Pancreas (tissue), 10 donors: ENCODE measurements around the gene SRGAP3. TPM values are rescaled to one million over a fixed set of nuclear protein-coding genes. Genes with fewer than 3 reads are reported as not detected.

Experiments used
- ATAC-seq, 4 donors: fragments of 200-7000 bp; cut with Tn5 transposase; one replicate each; pipeline versions ENCODE4 v1.8.0 to v1.9.1; 2020; ENCODE audit warnings: mild to moderate bottlenecking in 4 of 4, moderate library complexity in 4 of 4
- DNase-seq, 6 donors: peaks; one replicate each; pipeline ENCODE4 v3.0.0-alpha.2; 2020
- FAIRE-seq: peaks from 2 replicates; lab custom pipeline; 2012; peaks lifted over from hg19 to GRCh38; lab: Jason Lieb, UNC
- H3K27ac ChIP-seq, 4 donors: fragments of 200-600 bp; sonication (generic); 1 replicate in 3 of 4; 2 replicates in 1 of 4; pipeline versions ENCODE4 v1.5.0 to v1.8.0; 2020
- H3K27me3 ChIP-seq, 4 donors: fragments of 200-600 bp; one replicate each; pipeline ENCODE4 v1.8.0; 2021
- H3K36me3 ChIP-seq, 3 donors: fragments of 200-600 bp; sonication (generic) in 1 of 3; one replicate each; pipeline versions ENCODE4 v1.5.0 to v1.8.0; 2020 to 2021
- H3K4me1 ChIP-seq, 3 donors: fragments of 200-600 bp; one replicate each; pipeline ENCODE4 v1.8.0; 2021
- H3K4me3 ChIP-seq, 4 donors: fragments of 200-600 bp; sonication (generic) in 2 of 4; one replicate each; pipeline versions ENCODE4 v1.5.0 to v1.8.0; 2020 to 2021
- H3K9me3 ChIP-seq, 4 donors: fragments of 200-600 bp; one replicate each; pipeline ENCODE4 v1.8.0; 2021
- WGBS, 2 donors: extraction: QIAGEN DNeasy Blood & Tissue Kit; methylation state at CpG; one replicate each; pipeline ENCODE4 v1.1.7; 2013; 5-methylcytosine and 5-hydroxymethylcytosine counted together
- intact Hi-C, 3 donors: fragments of 100-400 bp; cut with DNase I; formaldehyde crosslinking; loops; one replicate each; pipeline versions ENCODE4 v1.11.1 to v1.14.2; 2022
- polyA plus RNA-seq, 2 donors: library from polyadenylated mRNA; stranded (reverse); fragments of 200-250 nt; gene quantifications; one replicate each; pipeline ENCODE4 v1.2.3, GENCODE V29; 2013
- total RNA-seq, 6 donors: library from RNA; stranded (reverse); fragmentation: NEBNext Ultra II Directional in 4 of 6; extraction: Animal tissue kit (Norgen Biotek cat#: 25700) in 4 of 6; gene quantifications; one replicate each; pipeline versions ENCODE4 v1.2.1 to v1.2.4, GENCODE V29; 2021 to 2023
- TF ChIP-seq, protein P1 (sequence below), 4 donors: fragments of 200-600 bp; sonication (generic) in 3 of 4; IDR thresholded peaks; one replicate each; pipeline versions ENCODE4 v1.5.0 to v1.8.0; 2021; ENCODE audit warnings: antibody characterized with exemption in 4 of 4
- donor health status: healthy with polysubstance abuse.
- donor health status: DM: no; HTN: no; CAD: no; lungs with moderate emphysema.
- donor health status: DM: no; HTN: no; CAD: no.
- donor health status: control.
- donor health status: control.
- donor health status: Bipolar disorder and iron deficiency.
- donor health status: DM: yes; HTN: yes; CAD: no.
- donor health status: DM: no; HTN: no; CAD: no.
- donor health status: DM: no; HTN: no; CAD: no.
- donor health status: DM: yes; HTN: yes; CAD: no.

The SRGAP3 gene
- total and polyA plus RNA-seq, 8 donors, result 1.9 to 6.5 (median 3.0) TPM

DNA sequence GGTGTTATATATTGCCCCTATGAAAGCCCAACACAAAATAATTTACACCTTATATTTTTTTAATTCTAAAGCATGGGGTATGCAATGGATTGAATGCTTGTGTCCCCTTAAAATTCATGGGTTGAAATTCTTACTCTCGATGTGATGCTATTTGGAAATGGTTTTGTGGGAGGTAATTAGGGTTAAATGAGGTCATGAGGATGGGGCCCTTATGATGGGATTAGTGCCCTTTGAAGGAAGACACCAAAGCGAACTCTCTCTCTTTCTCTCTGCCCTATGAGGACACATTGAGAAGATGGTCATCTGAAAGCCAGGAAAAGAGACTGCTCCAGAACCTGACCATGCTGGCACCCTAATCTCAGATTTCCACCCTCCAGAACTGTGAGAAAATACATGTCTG, 7.6 kb upstream of the SRGAP3 start:
- WGBS, 2 donors, result 97 to 99% methylated on average over 2 of the region's 2 CpGs

DNA sequence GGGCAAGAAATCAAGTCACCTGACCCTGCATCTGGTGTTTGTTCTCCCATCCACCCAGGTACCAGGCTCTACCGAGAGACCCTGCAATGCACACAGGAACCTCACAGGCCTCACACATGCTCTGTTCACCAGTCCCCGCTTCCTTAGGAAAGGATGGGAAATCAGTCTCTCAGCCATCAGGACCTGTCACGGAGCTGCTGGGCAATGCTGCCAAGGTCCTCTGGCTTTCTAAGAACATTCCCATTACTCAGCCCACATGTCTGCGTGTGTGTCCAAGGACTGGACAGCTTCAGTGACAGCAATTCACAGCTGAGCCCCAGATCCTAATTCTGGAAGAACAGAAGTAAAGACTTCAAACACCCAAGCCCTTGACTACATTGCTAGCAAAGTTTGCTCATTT, 6.5 kb upstream of the SRGAP3 start:
- FAIRE-seq (no peak), ATAC-seq (no peak)
- 80 to 89% methylated on average over 4 of the region's 4 CpGs for WGBS, 2 donors

More for the DNA sequence above, 7.6 kb upstream of the SRGAP3 start:
- TF ChIP-seq, protein P1, sequence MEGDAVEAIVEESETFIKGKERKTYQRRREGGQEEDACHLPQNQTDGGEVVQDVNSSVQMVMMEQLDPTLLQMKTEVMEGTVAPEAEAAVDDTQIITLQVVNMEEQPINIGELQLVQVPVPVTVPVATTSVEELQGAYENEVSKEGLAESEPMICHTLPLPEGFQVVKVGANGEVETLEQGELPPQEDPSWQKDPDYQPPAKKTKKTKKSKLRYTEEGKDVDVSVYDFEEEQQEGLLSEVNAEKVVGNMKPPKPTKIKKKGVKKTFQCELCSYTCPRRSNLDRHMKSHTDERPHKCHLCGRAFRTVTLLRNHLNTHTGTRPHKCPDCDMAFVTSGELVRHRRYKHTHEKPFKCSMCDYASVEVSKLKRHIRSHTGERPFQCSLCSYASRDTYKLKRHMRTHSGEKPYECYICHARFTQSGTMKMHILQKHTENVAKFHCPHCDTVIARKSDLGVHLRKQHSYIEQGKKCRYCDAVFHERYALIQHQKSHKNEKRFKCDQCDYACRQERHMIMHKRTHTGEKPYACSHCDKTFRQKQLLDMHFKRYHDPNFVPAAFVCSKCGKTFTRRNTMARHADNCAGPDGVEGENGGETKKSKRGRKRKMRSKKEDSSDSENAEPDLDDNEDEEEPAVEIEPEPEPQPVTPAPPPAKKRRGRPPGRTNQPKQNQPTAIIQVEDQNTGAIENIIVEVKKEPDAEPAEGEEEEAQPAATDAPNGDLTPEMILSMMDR (IDR thresholded peaks at IDR 0.05), result no peak
- no peak overlapping the region for H3K4me3 ChIP-seq
- FAIRE-seq (no peak), ATAC-seq (no peak), DNase-seq (no peak)
- no peaks in the 10 kb centered on the region for H3K9me3 ChIP-seq
- H3K36me3 ChIP-seq, result no peaks in the 10 kb centered on the region
- H3K4me1 ChIP-seq, result no peaks in the 10 kb centered on the region
- intact Hi-C loops, result no loop called here
- no peak overlapping the region for H3K27ac ChIP-seq
- H3K27me3 ChIP-seq, result no peaks in the 10 kb centered on the region

DNA sequence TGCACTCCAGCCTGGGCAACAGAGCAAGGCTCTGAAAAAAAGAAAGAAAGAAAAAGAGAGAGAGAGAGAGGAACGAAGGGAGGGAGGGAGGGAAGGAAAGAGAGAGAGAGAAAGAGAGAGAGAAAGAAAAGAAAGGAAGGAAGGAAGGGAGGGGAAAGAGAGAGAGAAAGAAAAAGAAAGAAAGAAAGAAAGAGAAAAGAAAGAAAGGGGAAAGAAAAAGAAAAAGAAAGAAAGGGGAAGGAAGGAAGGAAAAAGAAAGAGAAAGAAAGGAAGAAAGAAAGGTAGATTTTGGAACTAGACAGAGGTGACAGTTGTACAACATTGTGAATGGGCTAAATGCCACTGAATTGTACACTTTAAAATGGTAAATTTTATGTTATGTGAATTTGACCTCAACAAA, 5.3 kb upstream of the SRGAP3 start:
- no peak for FAIRE-seq
- intact Hi-C loops, result no loop called here

More for the DNA sequence above, 6.5 kb upstream of the SRGAP3 start:
- Histone ChIP-seq H3K27ac (no peak overlapping the region), H3K9me3 (no peaks in the 10 kb centered on the region), H3K4me1 (no peaks in the 10 kb centered on the region), H3K4me3 (no peak overlapping the region), H3K36me3 (no peaks in the 10 kb centered on the region), H3K27me3 (no peaks in the 10 kb centered on the region)
- TF ChIP-seq, protein P1 (IDR thresholded peaks at IDR 0.05), result no peak
- intact Hi-C loops, result no loop called here
- no peak for DNase-seq

DNA sequence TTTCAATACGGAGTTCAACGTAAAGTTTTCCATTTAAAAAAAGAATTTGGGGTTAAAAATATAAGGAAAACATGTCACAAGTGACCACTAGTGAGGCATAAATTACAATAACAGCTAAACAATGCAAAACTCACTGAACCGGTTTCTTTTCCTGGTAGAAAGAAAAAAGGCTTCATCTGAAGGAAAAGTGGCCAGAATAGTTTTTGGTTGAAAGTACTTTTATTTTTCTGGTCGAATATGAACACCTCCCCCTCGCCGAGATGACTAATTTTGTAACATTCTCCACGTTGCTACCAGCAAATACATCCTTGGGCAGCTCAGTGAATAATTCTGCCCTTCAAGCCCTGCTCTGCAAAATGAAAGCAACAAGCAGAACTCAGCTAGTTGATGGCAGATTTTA, 3.9 kb upstream of the SRGAP3 start:
- intact Hi-C loops, result no loop called here
- DNase-seq, result no peak
- H3K9me3 ChIP-seq, result no peaks in the 10 kb centered on the region
- 47 to 52% methylated on average over 7 of the region's 7 CpGs for WGBS, 2 donors
- no peak for FAIRE-seq
- H3K27ac ChIP-seq, result peak overlapping the region in 2 of 4 donors; percentile 2 to 24
- TF ChIP-seq, protein P1 (IDR thresholded peaks at IDR 0.05), result no peak
- no peaks in the 10 kb centered on the region for H3K27me3 ChIP-seq
- H3K36me3 ChIP-seq, result no peaks in the 10 kb centered on the region
- H3K4me3 ChIP-seq, result no peak overlapping the region
- H3K4me1 ChIP-seq, result peaks cover 0 to 4% (median 0%) of the 10 kb centered on the region in 3 donors
- no peak for ATAC-seq

More for the DNA sequence above, 5.3 kb upstream of the SRGAP3 start:
- ATAC-seq, result no peak
- Histone ChIP-seq H3K36me3 (no peaks in the 10 kb centered on the region), H3K4me1 (peaks cover 0 to 3% (median 0%) of the 10 kb centered on the region in 3 donors), H3K9me3 (no peaks in the 10 kb centered on the region), H3K27ac (no peak overlapping the region), H3K27me3 (no peaks in the 10 kb centered on the region), H3K4me3 (no peak overlapping the region)
- 62 to 63% methylated on average over 1 of the region's 1 CpG for WGBS, 2 donors
- DNase-seq, result no peak
- TF ChIP-seq, protein P1 (IDR thresholded peaks at IDR 0.05), result no peak

DNA sequence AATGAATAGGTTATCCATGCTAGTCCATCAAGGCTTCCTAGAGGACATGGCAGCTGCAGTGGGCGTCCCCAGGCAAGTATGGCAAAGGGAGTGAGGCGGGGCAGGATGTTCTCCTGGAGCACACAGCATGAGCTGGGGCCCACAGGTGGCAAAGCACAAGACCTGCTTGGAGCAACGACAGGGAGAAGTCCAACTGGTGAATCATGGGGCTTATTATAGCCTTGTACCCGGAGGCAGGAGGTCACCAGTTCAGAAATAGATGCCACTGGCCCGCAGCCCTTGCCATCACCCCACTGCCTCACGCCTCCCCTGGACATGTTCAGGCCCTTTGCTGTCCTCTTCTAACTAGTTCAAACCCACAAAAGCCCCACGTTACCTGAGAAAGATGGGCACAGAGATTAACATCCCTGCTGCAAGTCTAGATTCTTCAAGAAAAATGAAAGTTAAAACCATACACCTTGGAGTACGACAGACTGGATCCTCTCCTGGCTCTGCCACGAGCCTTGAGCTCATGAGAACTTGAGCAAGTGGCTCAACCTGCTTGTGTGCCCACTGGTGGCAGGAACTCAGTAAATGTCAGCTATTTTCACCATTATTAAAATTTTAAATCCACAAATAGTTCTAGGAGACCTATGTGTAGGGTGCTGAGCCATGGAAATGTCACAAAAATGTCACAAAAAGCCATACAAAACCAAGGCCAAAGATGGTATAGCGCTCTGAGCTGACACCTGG, 1.8 kb upstream of the SRGAP3 start:
- no peak for DNase-seq
- H3K27me3 ChIP-seq, result no peaks in the 10 kb centered on the region
- H3K36me3 ChIP-seq, result no peaks in the 10 kb centered on the region
- no peak for FAIRE-seq
- WGBS, 2 donors, result 83 to 87% methylated on average over 10 of the region's 10 CpGs
- intact Hi-C loops, result no loop called here
- peaks cover 0 to 4% (median 0%) of the 10 kb centered on the region in 3 donors for H3K4me1 ChIP-seq
- no peak overlapping the region for H3K4me3 ChIP-seq
- no peak for ATAC-seq
- no peaks in the 10 kb centered on the region for H3K9me3 ChIP-seq
- no peak overlapping the region for H3K27ac ChIP-seq
- TF ChIP-seq, protein P1 (IDR thresholded peaks at IDR 0.05), result no peak
